Mucosa of stomach (tissue), 1 donor: ENCODE measurements around the gene RPL10A.
"Not testable (repeated sequence)": the region's sequence is repeated elsewhere in the genome, so short reads cannot be mapped to it uniquely, and the experiment has no call there.

Experiments
- H3K27me3 ChIP-seq: one replicate; pipeline ENCODE4 v1.7.0; 2013; ENCODE audit warnings: mild to moderate bottlenecking, low read length; ENCODE audit not compliant: control insufficient read depth, insufficient read depth
- H3K36me3 ChIP-seq: one replicate; pipeline ENCODE4 v1.7.0; 2013; ENCODE audit warnings: low read length; ENCODE audit not compliant: control insufficient read depth, insufficient read depth
- H3K4me1 ChIP-seq: one replicate; pipeline ENCODE4 v1.7.0; 2013; ENCODE audit warnings: mild to moderate bottlenecking, low read length; ENCODE audit not compliant: control insufficient read depth, insufficient read depth
- H3K4me3 ChIP-seq: one replicate; pipeline ENCODE4 v1.7.0; 2013; ENCODE audit warnings: low read length
- H3K9ac ChIP-seq: one replicate; pipeline ENCODE4 v1.7.0; 2013; ENCODE audit warnings: mild to moderate bottlenecking, low read length, moderate library complexity
- H3K9me3 ChIP-seq: one replicate; pipeline ENCODE4 v1.7.0; 2013; ENCODE audit warnings: mild to moderate bottlenecking, low read length, moderate library complexity; ENCODE audit not compliant: control insufficient read depth
- donor health status: Pancreatic carcinoma.

RPL10A gene

DNA sequence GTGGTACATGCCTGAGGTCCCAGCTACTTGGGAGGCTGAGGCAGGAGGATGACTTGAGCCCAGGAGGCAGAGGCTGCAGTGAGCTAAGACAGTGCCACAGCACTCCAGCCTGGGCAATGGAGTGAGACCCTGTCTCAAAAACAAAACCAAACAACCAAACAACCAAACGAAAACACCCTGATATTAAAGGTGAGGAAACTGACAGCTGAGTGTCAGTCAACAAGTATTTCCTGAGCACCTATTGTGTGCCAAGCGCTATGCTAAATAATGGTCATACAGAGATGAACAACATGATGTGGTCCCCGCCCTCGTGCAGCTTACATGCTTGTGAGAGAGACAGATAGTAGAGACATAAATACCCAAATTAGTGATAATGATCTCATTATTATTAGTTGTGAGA is 46.4 kb downstream of the RPL10A start:
- Histone ChIP-seq H3K9ac (no peak overlapping the region), H3K36me3 (no peaks in the 10 kb centered on the region), H3K27me3 (peaks cover 30% of the 10 kb centered on the region), H3K4me1 (peaks cover 4% of the 10 kb centered on the region), H3K9me3 (no peaks in the 10 kb centered on the region), H3K4me3 (no peak overlapping the region)

DNA sequence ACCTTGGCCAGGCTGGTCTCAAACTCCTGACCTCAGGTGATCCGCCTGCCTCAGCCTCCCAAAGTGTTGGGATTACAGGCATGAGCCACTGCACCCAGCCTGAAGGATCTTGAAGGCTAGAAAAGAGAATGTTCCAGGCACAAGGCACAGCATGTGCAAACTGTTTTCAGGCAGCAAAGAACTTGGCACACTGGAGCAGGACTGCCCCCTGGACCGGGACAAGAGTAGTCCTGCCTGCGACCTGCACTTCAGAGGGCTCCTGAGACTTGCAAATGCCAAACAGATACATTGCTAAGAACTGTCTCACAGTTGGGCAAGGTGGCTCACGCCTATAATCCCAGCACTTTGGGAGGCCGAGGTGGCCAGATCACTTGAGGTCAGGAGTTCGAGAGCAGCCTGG is 47.7 kb downstream of the RPL10A start:
- H3K9ac ChIP-seq, H3K9me3 ChIP-seq, H3K36me3 ChIP-seq, H3K4me1 ChIP-seq, H3K4me3 ChIP-seq: not testable (repeated sequence)
- peaks cover 17% of the 10 kb centered on the region for H3K27me3 ChIP-seq

GRCh38 chr6:35516712-35517111 is 48.5 kb downstream of the RPL10A start:
- Histone ChIP-seq H3K36me3 (no peaks in the 10 kb centered on the region), H3K9me3 (no peaks in the 10 kb centered on the region), H3K4me1 (no peaks in the 10 kb centered on the region), H3K4me3 (no peak overlapping the region), H3K9ac (no peak overlapping the region), H3K27me3 (peaks cover 9% of the 10 kb centered on the region)

DNA sequence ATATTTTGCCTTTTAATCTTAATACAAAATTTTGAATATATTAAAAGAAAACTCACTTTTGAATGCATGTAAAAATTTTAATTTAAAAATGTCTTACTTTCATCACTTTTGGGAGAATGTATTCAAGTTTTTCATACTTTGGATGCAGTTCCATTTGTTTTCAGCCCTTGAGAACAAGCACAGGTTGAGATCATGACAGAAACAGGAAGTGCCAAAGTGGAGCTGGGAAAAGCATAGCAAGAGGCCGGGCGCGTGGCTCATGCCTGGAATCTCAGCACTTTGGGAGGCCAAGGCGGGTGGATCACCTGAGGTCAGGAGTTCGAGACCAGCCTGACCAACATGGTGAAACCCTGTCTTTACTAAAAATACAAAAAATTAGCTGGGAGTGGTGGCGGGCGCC is 49.8 kb downstream of the RPL10A start:
- not testable (repeated sequence) for H3K36me3 ChIP-seq, H3K9ac ChIP-seq, H3K9me3 ChIP-seq, H3K27me3 ChIP-seq, H3K4me1 ChIP-seq, H3K4me3 ChIP-seq

DNA sequence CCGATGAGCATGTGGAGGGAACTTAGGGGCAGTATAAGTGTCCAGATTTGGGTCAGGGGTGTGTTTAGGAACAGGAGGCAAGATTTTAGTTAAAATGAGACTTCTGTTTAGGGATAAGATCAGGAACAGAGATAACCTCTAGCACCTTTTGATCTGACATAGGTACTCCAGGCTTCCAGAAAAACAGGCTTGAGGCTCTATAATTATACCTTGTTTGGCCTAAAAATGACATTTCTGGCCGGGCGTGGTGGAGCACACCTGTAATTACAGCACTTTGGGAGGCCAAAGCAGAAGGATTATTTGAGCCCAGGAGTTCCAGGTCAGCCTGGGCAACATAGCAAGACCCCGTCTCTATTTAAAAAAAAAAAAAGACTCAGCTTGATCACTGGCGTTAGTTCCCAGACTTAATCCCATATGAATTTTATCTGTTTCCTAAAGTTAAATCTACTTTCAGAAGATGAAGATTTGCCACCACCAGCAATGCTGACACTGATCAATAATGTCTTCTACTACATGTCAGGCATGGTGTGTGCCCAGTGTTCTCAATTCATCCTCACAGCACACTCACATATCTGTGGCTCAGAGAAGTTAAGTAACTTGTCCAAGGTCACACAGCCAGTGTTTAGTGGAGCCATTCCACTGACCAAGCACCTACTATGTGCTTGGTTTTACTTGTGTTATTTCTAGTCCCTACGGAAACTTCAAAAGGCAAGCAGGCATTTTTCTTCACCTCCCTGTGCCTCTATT is 50.5 kb downstream of the RPL10A start:
- Histone ChIP-seq H3K9ac (no peak overlapping the region), H3K4me3 (no peak overlapping the region), H3K9me3 (no peaks in the 10 kb centered on the region), H3K27me3 (no peaks in the 10 kb centered on the region), H3K4me1 (no peaks in the 10 kb centered on the region), H3K36me3 (no peaks in the 10 kb centered on the region)

- H3K9ac ChIP-seq = no peak overlapping the region
- H3K36me3 ChIP-seq = no peaks in the 10 kb centered on the region
- H3K4me1 ChIP-seq = no peaks in the 10 kb centered on the region
- H3K27me3 ChIP-seq = no peaks in the 10 kb centered on the region
- H3K4me3 ChIP-seq = no peak overlapping the region
- no peaks in the 10 kb centered on the region for H3K9me3 ChIP-seq
Measured at GRCh38 chr6:35519313-35520015, 51.3 kb downstream of the RPL10A start.
